ENCODE data around the gene PICK1.
"Not testable (repeated sequence)": the region's sequence is repeated elsewhere in the genome, so short reads cannot be mapped to it uniquely, and the experiment has no call there.

PICK1 gene

GRCh38 chr22:38072322-38073149, 15.3 kb downstream of the PICK1 start:
- no peak overlapping the region for H3K4me3 ChIP-seq (ENCODE audit: low read length)
- TF ChIP-seq ZNF274 (IDR thresholded peaks at IDR 0.05; ENCODE audit: low read depth, low read length): no peak

GRCh38 chr22:38073150-38074130, 16.2 kb downstream of the PICK1 start:
- H3K4me3 ChIP-seq (ENCODE audit: low read length): no peak overlapping the region
- no peak for TF ChIP-seq ZNF274 (IDR thresholded peaks at IDR 0.05; ENCODE audit: low read depth, low read length)

GRCh38 chr22:38074181-38075104, 17.2 kb downstream of the PICK1 start:
- TF ChIP-seq ZNF274 (IDR thresholded peaks at IDR 0.05; ENCODE audit: low read depth, low read length): no peak
- no peak overlapping the region for H3K4me3 ChIP-seq (ENCODE audit: low read length)

GRCh38 chr22:38075105-38075825, 18.1 kb downstream of the PICK1 start:
- TF ChIP-seq ZNF274 (IDR thresholded peaks at IDR 0.05; ENCODE audit: low read depth, low read length): no peak
- H3K4me3 ChIP-seq (ENCODE audit: low read length): no peak overlapping the region

- H3K4me3 ChIP-seq (ENCODE audit: low read length): no peak overlapping the region
- TF ChIP-seq ZNF274 (IDR thresholded peaks at IDR 0.05; ENCODE audit: low read depth, low read length): no peak
Observed at GRCh38 chr22:38075961-38076360, 18.8 kb downstream of the PICK1 start.

- H3K4me3 ChIP-seq (ENCODE audit: low read length): no peak overlapping the region
- TF ChIP-seq ZNF274 (IDR thresholded peaks at IDR 0.05; ENCODE audit: low read depth, low read length): no peak
Observed at GRCh38 chr22:38077096-38077495, 19.9 kb downstream of the PICK1 start.

DNA sequence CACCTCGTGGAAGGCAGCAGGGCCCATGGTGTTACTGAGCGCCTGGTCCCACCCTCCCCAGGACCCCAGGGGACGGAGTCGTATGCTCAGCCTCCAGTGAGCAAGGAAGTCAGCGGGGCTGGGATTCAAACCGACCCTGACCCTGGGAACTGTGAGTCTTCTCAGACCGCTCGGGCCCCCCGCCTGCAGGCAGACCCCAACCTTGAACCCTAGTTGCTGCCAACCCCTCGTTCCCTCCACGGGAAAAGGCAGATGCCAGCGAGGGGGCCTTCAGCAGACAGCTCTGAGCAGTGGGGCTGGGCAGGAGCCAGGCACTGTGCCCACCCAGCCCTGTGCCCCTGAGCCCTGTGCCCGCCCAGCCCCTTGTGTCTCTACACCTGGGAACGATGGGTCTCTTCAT, 20.4 kb downstream of the PICK1 start:
- TF ChIP-seq ZNF274 (IDR thresholded peaks at IDR 0.05; ENCODE audit: low read depth, low read length): no peak
- no peak overlapping the region for H3K4me3 ChIP-seq (ENCODE audit: low read length)

DNA sequence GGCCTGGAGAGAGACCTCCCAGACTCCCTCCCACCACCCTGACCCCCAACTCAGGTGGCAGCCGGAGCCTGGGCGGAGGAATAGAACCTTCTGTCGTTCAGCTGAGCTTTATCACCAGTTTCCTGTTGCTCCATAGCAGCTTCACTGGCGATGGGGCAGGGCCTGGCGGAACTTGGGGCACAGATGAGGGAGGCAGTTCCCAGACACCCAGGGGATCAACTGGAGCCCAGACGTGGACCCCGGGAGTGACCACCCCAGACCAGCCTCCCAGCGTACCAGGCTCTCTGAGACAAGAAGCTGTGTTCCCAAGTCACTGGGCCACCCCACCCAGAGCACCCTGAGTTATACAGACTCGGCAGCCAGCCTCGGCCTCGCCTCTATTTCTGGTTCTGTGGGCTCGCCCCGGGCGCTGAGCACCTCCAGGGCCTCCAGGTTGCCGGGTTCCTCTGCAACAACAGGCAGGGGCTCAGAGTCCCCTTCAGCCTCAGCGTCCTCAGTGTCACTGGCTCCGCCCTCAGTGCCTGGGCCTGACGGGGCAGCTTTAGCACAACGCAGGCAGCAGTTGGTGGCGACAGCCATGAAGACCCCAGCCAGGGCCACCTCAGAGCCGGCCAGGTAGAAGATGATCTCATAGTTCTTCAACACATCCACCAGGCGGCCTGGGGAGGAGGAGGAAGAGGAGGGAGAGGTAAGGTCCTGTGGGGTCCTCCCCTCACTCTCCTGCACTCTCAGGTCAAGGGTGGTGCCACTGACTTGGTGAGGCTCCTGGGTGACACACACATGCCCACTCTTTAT, 21.0 kb downstream of the PICK1 start:
- H3K4me3 ChIP-seq (ENCODE audit: low read length): no peak overlapping the region
- no peak for TF ChIP-seq ZNF274 (IDR thresholded peaks at IDR 0.05; ENCODE audit: low read depth, low read length)

GRCh38 chr22:38079208-38079607, 22.0 kb downstream of the PICK1 start:
- not testable (repeated sequence) for H3K4me3 ChIP-seq (ENCODE audit: low read length)

DNA sequence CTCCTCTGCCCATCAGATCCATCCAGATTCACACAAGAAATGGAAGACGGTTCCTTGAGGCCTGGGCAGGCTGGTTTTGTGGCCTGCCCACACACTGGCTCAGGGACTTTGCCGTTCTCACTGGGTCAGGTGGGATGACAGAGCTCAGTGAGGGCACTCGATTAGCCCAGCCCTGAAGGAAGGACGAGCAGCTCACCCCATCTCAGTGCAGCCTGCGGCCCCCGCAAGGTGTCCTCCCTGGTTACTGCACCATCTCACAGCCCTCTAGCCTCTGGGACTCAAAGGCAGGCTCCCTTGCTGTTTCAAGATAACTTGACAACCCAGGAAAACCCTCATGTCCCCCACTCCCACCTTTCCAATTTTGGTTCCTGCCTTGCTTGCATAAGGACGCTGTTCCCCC, 22.6 kb downstream of the PICK1 start:
- TF ChIP-seq ZNF274 (IDR thresholded peaks at IDR 0.05; ENCODE audit: low read depth, low read length): no peak
- no peak overlapping the region for H3K4me3 ChIP-seq (ENCODE audit: low read length)

- no peak for TF ChIP-seq ZNF274 (IDR thresholded peaks at IDR 0.05; ENCODE audit: low read depth, low read length)
- H3K4me3 ChIP-seq (ENCODE audit: low read length): no peak overlapping the region
Observed at GRCh38 chr22:38080474-38080849, 23.3 kb downstream of the PICK1 start.

DNA sequence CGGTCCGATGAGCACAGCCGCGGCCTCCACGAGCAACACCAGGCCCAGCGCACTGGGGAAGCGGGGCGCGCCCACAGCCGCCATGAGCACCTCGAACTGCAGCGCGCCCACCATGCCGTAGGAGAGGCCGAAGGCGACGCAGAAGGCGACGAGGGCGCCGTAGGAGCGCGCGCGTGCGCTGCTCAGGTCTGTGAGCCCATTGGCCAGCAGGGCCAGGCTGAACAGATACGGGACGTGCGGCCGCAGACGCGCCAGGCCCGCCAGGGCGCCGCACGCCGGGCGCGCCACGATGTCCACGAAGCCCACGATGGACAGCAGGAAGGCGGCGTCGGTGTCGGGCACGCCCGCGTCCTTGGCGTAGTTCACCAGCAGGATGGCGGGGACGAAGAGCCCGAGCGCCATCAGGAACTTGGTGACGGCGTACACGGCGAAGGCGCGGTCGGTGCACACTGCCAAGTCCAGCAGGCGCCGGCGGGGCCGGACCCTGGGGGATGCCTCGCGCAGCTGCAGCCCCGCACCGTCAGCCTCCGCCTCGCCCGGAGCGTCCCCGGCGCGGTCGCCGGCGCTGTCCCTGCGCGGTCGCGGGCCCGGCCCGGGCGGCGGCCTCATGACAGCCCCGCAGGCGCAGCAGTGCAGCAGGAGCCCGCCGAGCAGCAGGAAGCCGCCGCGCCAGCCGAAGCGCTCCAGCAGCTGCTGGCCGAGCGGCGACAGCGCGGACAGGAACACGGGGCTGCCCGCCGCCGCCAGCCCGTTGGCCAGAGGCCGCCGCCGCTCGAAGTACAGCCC, 23.8 kb downstream of the PICK1 start:
- H3K4me3 ChIP-seq (ENCODE audit: low read length): no peak overlapping the region
- TF ChIP-seq ZNF274 (IDR thresholded peaks at IDR 0.05; ENCODE audit: low read depth, low read length): no peak

All from GM08714 (cell line).